ENCODE measurements around the gene N4BP2L1.

N4BP2L1 gene

DNA sequence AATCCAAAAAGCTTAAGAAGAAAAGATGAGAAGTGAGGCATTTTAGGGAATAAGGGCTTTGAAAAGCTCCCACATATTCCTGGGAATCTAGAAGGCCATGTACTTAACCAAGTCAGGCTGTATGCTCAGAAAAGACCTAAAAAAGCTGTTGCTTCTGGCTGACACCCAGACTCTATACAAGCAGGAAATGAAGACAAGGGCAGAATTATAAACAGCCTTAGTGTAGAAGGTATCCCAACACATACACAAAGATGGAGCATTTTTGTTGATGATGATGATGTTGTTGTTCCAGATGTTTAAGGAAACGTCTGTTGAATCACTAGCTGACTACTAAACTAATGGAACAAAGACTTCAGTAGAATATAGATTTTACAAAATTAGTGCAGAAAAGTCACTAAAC, 26.1 kb upstream of the N4BP2L1 start:
- no peaks in the 10 kb centered on the region for H3K36me3 ChIP-seq (ENCODE audit: control insufficient read depth, insufficient read depth, low read length)
- H3K9ac ChIP-seq (ENCODE audit: low read length), result no peak overlapping the region
- no peaks in the 10 kb centered on the region for H3K9me3 ChIP-seq (ENCODE audit: control insufficient read depth, low read length)
- no peaks in the 10 kb centered on the region for H3K4me1 ChIP-seq (ENCODE audit: control insufficient read depth, insufficient read depth, low read length)
- no peak overlapping the region for H3K4me3 ChIP-seq (ENCODE audit: low read length)
- no peaks in the 10 kb centered on the region for H3K27me3 ChIP-seq (ENCODE audit: control insufficient read depth, insufficient read depth, low read length)

GRCh38 chr13:32448972-32449371, 21.0 kb upstream of the N4BP2L1 start:
- Histone ChIP-seq H3K36me3 (ENCODE audit: control insufficient read depth, insufficient read depth, low read length) (no peaks in the 10 kb centered on the region), H3K27me3 (ENCODE audit: control insufficient read depth, insufficient read depth, low read length) (no peaks in the 10 kb centered on the region), H3K4me1 (ENCODE audit: control insufficient read depth, insufficient read depth, low read length) (no peaks in the 10 kb centered on the region), H3K9ac (ENCODE audit: low read length) (no peak overlapping the region), H3K9me3 (ENCODE audit: control insufficient read depth, low read length) (no peaks in the 10 kb centered on the region), H3K4me3 (ENCODE audit: low read length) (no peak overlapping the region)

DNA sequence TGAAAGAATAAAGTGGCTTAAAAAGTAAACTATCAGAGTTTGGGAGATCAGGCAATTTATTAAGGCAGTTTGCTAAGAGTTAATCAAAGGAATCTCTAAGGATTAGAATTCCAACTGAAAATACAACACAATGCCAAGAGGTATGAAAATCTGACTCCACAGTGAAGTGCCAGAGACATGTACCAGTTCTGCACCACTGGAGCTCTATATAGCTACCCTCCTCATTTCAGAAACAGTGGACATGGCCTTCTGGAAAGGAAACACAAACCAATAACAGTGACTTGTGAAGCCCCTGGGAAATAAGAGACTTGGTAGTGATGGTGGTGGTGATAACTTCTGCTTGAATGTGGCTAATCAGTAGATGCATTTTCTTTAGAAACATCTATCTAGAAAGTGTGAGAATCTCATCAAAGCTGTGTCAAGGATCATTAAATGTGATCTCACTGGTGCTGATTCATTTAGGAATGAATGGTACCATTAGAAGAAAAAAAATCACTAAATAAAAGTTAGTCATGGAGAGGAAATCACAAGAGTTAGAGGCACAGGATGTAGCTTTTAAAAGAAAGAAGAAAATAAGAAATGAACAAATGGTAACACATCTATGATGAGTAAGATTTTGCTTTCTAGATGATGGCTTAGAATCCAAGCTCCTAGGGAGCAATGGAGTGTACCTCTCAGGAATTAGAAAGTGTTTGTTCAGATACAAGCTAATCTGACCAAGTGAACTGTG, 20.1 kb upstream of the N4BP2L1 start:
- Histone ChIP-seq H3K4me3 (ENCODE audit: low read length) (no peak overlapping the region), H3K4me1 (ENCODE audit: control insufficient read depth, insufficient read depth, low read length) (no peaks in the 10 kb centered on the region), H3K9ac (ENCODE audit: low read length) (no peak overlapping the region), H3K36me3 (ENCODE audit: control insufficient read depth, insufficient read depth, low read length) (no peaks in the 10 kb centered on the region), H3K27me3 (ENCODE audit: control insufficient read depth, insufficient read depth, low read length) (no peaks in the 10 kb centered on the region), H3K9me3 (ENCODE audit: control insufficient read depth, low read length) (no peaks in the 10 kb centered on the region)

GRCh38 chr13:32446773-32447465, 19.0 kb upstream of the N4BP2L1 start:
- Histone ChIP-seq H3K36me3 (ENCODE audit: control insufficient read depth, insufficient read depth, low read length) (no peaks in the 10 kb centered on the region), H3K9me3 (ENCODE audit: control insufficient read depth, low read length) (no peaks in the 10 kb centered on the region), H3K27me3 (ENCODE audit: control insufficient read depth, insufficient read depth, low read length) (no peaks in the 10 kb centered on the region), H3K9ac (ENCODE audit: low read length) (no peak overlapping the region), H3K4me3 (ENCODE audit: low read length) (no peak overlapping the region), H3K4me1 (ENCODE audit: control insufficient read depth, insufficient read depth, low read length) (no peaks in the 10 kb centered on the region)

GRCh38 chr13:32446220-32446619, 18.3 kb upstream of the N4BP2L1 start:
- Histone ChIP-seq H3K9me3 (ENCODE audit: control insufficient read depth, low read length) (no peaks in the 10 kb centered on the region), H3K9ac (ENCODE audit: low read length) (no peak overlapping the region), H3K36me3 (ENCODE audit: control insufficient read depth, insufficient read depth, low read length) (no peaks in the 10 kb centered on the region), H3K4me1 (ENCODE audit: control insufficient read depth, insufficient read depth, low read length) (no peaks in the 10 kb centered on the region), H3K27me3 (ENCODE audit: control insufficient read depth, insufficient read depth, low read length) (no peaks in the 10 kb centered on the region), H3K4me3 (ENCODE audit: low read length) (no peak overlapping the region)

- Histone ChIP-seq H3K27me3 (ENCODE audit: control insufficient read depth, insufficient read depth, low read length) (no peaks in the 10 kb centered on the region), H3K36me3 (ENCODE audit: control insufficient read depth, insufficient read depth, low read length) (no peaks in the 10 kb centered on the region), H3K4me3 (ENCODE audit: low read length) (no peak overlapping the region), H3K9ac (ENCODE audit: low read length) (no peak overlapping the region), H3K4me1 (ENCODE audit: control insufficient read depth, insufficient read depth, low read length) (no peaks in the 10 kb centered on the region), H3K9me3 (ENCODE audit: control insufficient read depth, low read length) (no peaks in the 10 kb centered on the region)
These were observed 17.5 kb upstream of the N4BP2L1 start for GRCh38 chr13:32445461-32445860.

DNA sequence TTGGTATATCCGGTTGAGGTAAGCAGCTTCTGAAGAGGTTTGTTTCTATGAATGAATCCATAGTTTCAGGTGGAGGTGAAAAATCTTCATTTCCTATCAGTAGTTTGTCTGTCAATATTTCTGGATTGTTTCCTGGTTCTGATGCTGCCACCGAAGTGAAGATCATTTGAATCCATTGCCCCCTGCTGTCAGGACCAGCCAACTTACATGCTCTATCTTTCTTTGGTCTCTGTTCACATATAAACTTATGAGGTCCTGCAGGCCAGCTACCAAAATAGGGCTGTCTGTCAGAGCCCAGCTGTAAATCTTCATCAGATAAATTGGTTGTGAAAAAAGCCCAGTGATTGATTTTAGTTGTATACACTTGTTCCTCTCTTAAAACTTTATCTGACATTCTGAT, 15.2 kb upstream of the N4BP2L1 start:
- H3K27me3 ChIP-seq (ENCODE audit: control insufficient read depth, insufficient read depth, low read length), result no peaks in the 10 kb centered on the region
- H3K4me3 ChIP-seq (ENCODE audit: low read length), result no peak overlapping the region
- H3K4me1 ChIP-seq (ENCODE audit: control insufficient read depth, insufficient read depth, low read length), result no peaks in the 10 kb centered on the region
- no peak overlapping the region for H3K9ac ChIP-seq (ENCODE audit: low read length)
- H3K36me3 ChIP-seq (ENCODE audit: control insufficient read depth, insufficient read depth, low read length), result no peaks in the 10 kb centered on the region
- no peaks in the 10 kb centered on the region for H3K9me3 ChIP-seq (ENCODE audit: control insufficient read depth, low read length)

- no peaks in the 10 kb centered on the region for H3K36me3 ChIP-seq (ENCODE audit: control insufficient read depth, insufficient read depth, low read length)
These were observed 10.9 kb upstream of the N4BP2L1 start for GRCh38 chr13:32438871-32439270.

DNA sequence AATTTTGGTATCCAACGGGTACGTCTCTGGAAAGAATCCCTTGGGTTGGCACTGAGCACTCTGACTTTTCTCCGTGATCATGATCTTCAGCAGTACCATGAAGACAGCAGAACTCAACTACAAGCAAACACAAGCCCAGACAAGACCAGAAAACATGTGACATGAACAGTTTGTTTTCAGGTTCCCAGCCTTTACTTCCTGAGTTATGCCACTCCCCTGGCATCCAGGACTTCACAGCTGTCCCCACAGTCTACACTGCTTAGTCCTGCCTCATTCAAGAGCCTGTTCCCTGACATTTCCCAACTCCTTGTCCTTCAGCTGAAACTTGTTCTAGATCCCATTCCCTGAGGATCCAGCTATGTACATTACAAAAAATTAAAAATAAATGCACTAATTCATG, 4.9 kb upstream of the N4BP2L1 start:
- H3K9ac ChIP-seq (ENCODE audit: low read length), result no peak overlapping the region
- H3K4me3 ChIP-seq (ENCODE audit: low read length), result no peak overlapping the region
- H3K4me1 ChIP-seq (ENCODE audit: control insufficient read depth, insufficient read depth, low read length), result no peaks in the 10 kb centered on the region
- H3K27me3 ChIP-seq (ENCODE audit: control insufficient read depth, insufficient read depth, low read length), result no peaks in the 10 kb centered on the region
- H3K9me3 ChIP-seq (ENCODE audit: control insufficient read depth, low read length), result no peaks in the 10 kb centered on the region
- H3K36me3 ChIP-seq (ENCODE audit: control insufficient read depth, insufficient read depth, low read length), result no peaks in the 10 kb centered on the region

More at GRCh38 chr13:32438871-32439270, 10.9 kb upstream of the N4BP2L1 start:
- H3K4me1 ChIP-seq (ENCODE audit: control insufficient read depth, insufficient read depth, low read length), result no peaks in the 10 kb centered on the region
- no peak overlapping the region for H3K9ac ChIP-seq (ENCODE audit: low read length)
- no peak overlapping the region for H3K4me3 ChIP-seq (ENCODE audit: low read length)
- H3K27me3 ChIP-seq (ENCODE audit: control insufficient read depth, insufficient read depth, low read length), result no peaks in the 10 kb centered on the region
- H3K9me3 ChIP-seq (ENCODE audit: control insufficient read depth, low read length), result no peaks in the 10 kb centered on the region

DNA sequence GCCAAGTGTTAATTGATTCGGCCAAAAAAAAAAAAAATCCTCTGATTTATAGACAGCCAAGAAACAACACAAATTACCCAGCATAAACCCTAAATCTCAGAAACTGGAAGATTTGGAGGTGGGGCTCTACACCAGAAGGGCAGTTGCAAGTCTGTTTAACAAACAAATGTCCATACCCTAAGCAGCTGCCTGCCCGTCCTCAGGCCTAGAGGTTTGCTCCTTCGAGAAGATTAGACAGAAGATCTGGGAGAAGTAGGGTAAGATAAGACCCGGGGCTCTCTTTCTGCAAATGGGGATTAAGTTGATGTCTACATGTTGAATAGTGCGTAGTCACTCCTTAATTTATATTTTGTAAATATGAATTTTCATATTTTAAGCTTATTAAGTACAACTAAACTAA, 3.4 kb upstream of the N4BP2L1 start:
- H3K36me3 ChIP-seq (ENCODE audit: control insufficient read depth, insufficient read depth, low read length), result no peaks in the 10 kb centered on the region
- H3K9ac ChIP-seq (ENCODE audit: low read length), result no peak overlapping the region
- no peak overlapping the region for H3K4me3 ChIP-seq (ENCODE audit: low read length)
- no peaks in the 10 kb centered on the region for H3K27me3 ChIP-seq (ENCODE audit: control insufficient read depth, insufficient read depth, low read length)
- H3K4me1 ChIP-seq (ENCODE audit: control insufficient read depth, insufficient read depth, low read length), result no peaks in the 10 kb centered on the region
- H3K9me3 ChIP-seq (ENCODE audit: control insufficient read depth, low read length), result no peaks in the 10 kb centered on the region

DNA sequence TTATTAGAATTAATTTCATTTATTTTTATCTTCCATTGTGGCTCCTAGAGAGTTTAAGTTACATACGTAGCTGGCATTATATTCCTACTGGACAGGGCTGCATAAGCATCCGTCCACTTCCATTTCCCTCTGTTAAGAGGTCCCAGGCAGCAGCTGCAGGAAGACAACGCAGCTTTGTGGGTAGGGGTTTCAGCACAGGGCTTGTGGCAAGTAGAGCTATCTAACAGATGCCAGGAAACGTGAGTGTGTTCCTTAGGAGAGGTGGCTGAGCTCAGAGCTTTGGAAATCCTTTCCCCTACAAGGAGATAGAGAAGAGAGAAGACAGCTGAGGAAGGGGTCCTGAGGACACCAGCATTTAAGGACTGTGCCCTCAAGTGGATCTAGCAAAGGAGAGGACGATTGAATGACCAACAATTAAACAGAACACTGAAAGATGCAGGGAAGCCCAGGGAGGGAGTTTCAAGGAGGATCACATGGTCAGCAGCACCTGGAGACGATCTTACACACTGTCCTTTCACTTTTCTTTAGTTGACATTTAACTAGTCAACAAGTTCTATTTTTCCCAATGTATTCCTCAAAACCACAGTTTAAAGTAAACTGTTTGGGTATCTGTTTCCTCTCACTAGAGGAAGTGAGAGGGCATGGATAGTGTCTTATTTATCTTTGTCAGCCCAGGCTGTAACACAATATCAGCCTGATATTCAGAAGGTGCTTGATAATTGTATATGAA, 2.3 kb upstream of the N4BP2L1 start:
- H3K4me1 ChIP-seq (ENCODE audit: control insufficient read depth, insufficient read depth, low read length), result no peaks in the 10 kb centered on the region
- H3K27me3 ChIP-seq (ENCODE audit: control insufficient read depth, insufficient read depth, low read length), result no peaks in the 10 kb centered on the region
- H3K36me3 ChIP-seq (ENCODE audit: control insufficient read depth, insufficient read depth, low read length), result no peaks in the 10 kb centered on the region
- no peak overlapping the region for H3K4me3 ChIP-seq (ENCODE audit: low read length)
- no peak overlapping the region for H3K9ac ChIP-seq (ENCODE audit: low read length)
- H3K9me3 ChIP-seq (ENCODE audit: control insufficient read depth, low read length), result no peaks in the 10 kb centered on the region

DNA sequence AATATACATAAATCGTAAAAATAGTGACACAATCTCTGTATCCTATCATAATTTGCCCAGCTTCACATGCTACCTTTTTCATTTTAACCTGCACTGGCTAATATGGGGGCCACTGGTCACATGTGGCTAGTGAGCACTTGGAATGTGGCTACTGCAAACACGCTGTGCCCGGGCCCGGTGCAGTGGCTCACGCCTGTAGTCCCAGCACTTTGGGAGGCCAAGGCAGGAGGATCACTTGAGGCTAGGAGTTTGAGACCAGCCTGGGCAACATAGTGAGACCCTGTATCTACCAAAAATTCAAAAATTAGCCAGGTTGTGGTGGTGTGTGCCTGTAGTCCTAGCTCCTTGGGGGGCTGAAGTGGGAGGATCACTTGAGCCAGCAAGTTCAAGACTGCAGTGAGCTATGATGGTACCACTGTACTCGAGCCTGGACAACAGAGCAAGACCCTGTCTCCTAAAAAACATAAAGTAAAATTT, 1.5 kb upstream of the N4BP2L1 start:
- Histone ChIP-seq H3K9ac (ENCODE audit: low read length) (no peak overlapping the region), H3K27me3 (ENCODE audit: control insufficient read depth, insufficient read depth, low read length) (no peaks in the 10 kb centered on the region), H3K4me3 (ENCODE audit: low read length) (no peak overlapping the region), H3K4me1 (ENCODE audit: control insufficient read depth, insufficient read depth, low read length) (no peaks in the 10 kb centered on the region), H3K9me3 (ENCODE audit: control insufficient read depth, low read length) (no peaks in the 10 kb centered on the region), H3K36me3 (ENCODE audit: control insufficient read depth, insufficient read depth, low read length) (no peaks in the 10 kb centered on the region)

Data from mucosa of stomach (tissue), 1 donor.